K562 (cell line): ENCODE results near the gene DNAH8. TPM values are rescaled to one million over a fixed set of nuclear protein-coding genes. Genes with fewer than 3 reads are reported as not detected.

Experiments used
- ATAC-seq: fragments of 200-7000 bp; cut with Tn5 transposase; 3 replicates; pipeline ENCODE4 v1.9.1; 2020; ENCODE audit warnings: moderate library complexity
- BruUV-seq: library from RNA; stranded (reverse); fragments of 400-500 nt; replicated peaks from 2 replicates; lab custom pipeline; 2021; lab: Mats Ljungman, UMichigan
- CTCF ChIA-PET: fragments of 300-600 bp; formaldehyde crosslinking; extraction: SDS; loops from one replicate; lab custom pipeline; 2021; ENCODE audit warnings: low intra/inter-chr PET ratio; lab: Yijun Ruan, JAX
- POLR2A ChIA-PET: fragments of 300-600, 350-650 bp; sonication (Branson Sonifier 250); formaldehyde crosslinking; extraction: SDS; loops from one replicate; lab custom pipeline; 2021; ENCODE audit warnings: antibody characterized with exemption, inconsistent platforms; lab: Yijun Ruan, JAX
- DNase-seq, 4 experiments: peaks; one replicate each; pipeline versions ENCODE4 v3.0.0 to v3.0.0-alpha.2; 2011 to 2018; ENCODE audit warnings: low spot score in 3 of 4, mixed read lengths in 3 of 4; ENCODE audit errors: extremely low read depth in 1 of 4
- FAIRE-seq: peaks from 2 replicates; lab custom pipeline; 2011; peaks lifted over from hg19 to GRCh38; lab: Jason Lieb, UNC
- H2AFZ ChIP-seq: 2 replicates; pipeline ENCODE4 v1.6.0; 2011; ENCODE audit warnings: low read depth, low read length, control low read depth, inconsistent platforms
- H3K27ac ChIP-seq: fragments of 200-600 bp; 3 replicates; pipeline ENCODE4 v1.8.0; 2011; ENCODE audit warnings: low read depth, mild to moderate bottlenecking, control low read depth, inconsistent platforms, low read length, moderate library complexity, mixed read lengths; ENCODE audit errors: extremely low read depth
- H3K27me3 ChIP-seq, 2 experiments: fragments of 300-600 bp in 1 of 2; 2 replicates in 1 of 2; 3 replicates in 1 of 2; pipeline versions ENCODE4 v1.6.0 to v1.8.0; 2011; ENCODE audit warnings: inconsistent platforms in 2 of 2, low read length in 2 of 2, mild to moderate bottlenecking in 1 of 2, mixed read lengths in 1 of 2, moderate library complexity in 1 of 2; ENCODE audit not compliant: control insufficient read depth in 2 of 2, insufficient read depth in 2 of 2
- H3K36me3 ChIP-seq: fragments of 300-600 bp; 3 replicates; pipeline ENCODE4 v1.8.0; 2011; ENCODE audit warnings: mild to moderate bottlenecking, low read length, inconsistent platforms; ENCODE audit not compliant: control insufficient read depth, insufficient read depth
- H3K4me1 ChIP-seq, 2 experiments: fragments of 200-600 bp in 1 of 2; replicated peaks in 1 of 2; 2 replicates in 1 of 2; 3 replicates in 1 of 2; pipeline versions ENCODE4 v1.5.1 to v1.8.0; 2011; ENCODE audit warnings: inconsistent platforms in 2 of 2, low read length in 2 of 2, mild to moderate bottlenecking in 1 of 2, mixed read lengths in 1 of 2, moderate library complexity in 1 of 2; ENCODE audit not compliant: control insufficient read depth in 2 of 2, insufficient read depth in 2 of 2
- H3K4me2 ChIP-seq: 2 replicates; pipeline ENCODE4 v1.6.1; 2011; ENCODE audit warnings: low read length, control low read depth, inconsistent platforms, mixed read lengths; ENCODE audit not compliant: insufficient read depth
- H3K4me3 ChIP-seq: fragments of 200-600 bp; sonication (generic), shearing (Covaris generic); 2 replicates; pipeline ENCODE4 v1.5.1; 2016; ENCODE audit warnings: control low read depth, inconsistent platforms
- H3K79me2 ChIP-seq: fragments of 200-600 bp; 3 replicates; pipeline ENCODE4 v1.8.0; 2011; ENCODE audit warnings: low read length, inconsistent platforms; ENCODE audit not compliant: control insufficient read depth, insufficient read depth
- H3K9ac ChIP-seq, 2 experiments: 2 replicates each; pipeline versions ENCODE4 v1.6.0 to v1.6.1; 2011; ENCODE audit warnings: low read depth in 2 of 2, low read length in 2 of 2, control low read depth in 1 of 2, inconsistent platforms in 1 of 2, mild to moderate bottlenecking in 1 of 2, mixed read lengths in 1 of 2; ENCODE audit not compliant: insufficient read depth in 1 of 2
- H3K9me1 ChIP-seq: one replicate; pipeline ENCODE4 v1.6.0; 2011; ENCODE audit warnings: inconsistent platforms, mild to moderate bottlenecking, low read length, moderate library complexity; ENCODE audit not compliant: control insufficient read depth, insufficient read depth
- H3K9me3 ChIP-seq: replicated peaks from 2 replicates; pipeline ENCODE4 v1.5.1; 2011; ENCODE audit warnings: low read depth, low read length, inconsistent platforms; ENCODE audit not compliant: control insufficient read depth, insufficient read depth
- H4K20me1 ChIP-seq: replicated peaks from 2 replicates; pipeline ENCODE4 v1.6.1; 2011; ENCODE audit warnings: low read length, inconsistent platforms, mixed read lengths; ENCODE audit not compliant: control insufficient read depth, insufficient read depth
- ATF1 ChIP-seq, 2 experiments: fragments of 450-650 bp in 1 of 2; IDR thresholded peaks; 2 replicates each; pipeline ENCODE4 v1.6.1; 2016; ENCODE audit warnings: missing compliant biosample characterization in 1 of 2, missing genetic modification characterization in 1 of 2
- CEBPZ ChIP-seq: fragments of 150-350 bp; IDR thresholded peaks from 2 replicates; pipeline ENCODE4 v1.6.1; 2014; ENCODE audit warnings: low read depth, mild to moderate bottlenecking, low read length, borderline replicate concordance
- DACH1 ChIP-seq: fragments of 450-650 bp; IDR thresholded peaks from 2 replicates; pipeline ENCODE4 v1.6.1; 2018; ENCODE audit not compliant: partially characterized antibody
- DDX20 ChIP-seq: fragments of 450-650 bp; IDR thresholded peaks from 2 replicates; pipeline ENCODE4 v1.6.1; 2016; ENCODE audit warnings: missing genetic modification characterization, low read depth, mild to moderate bottlenecking, missing compliant biosample characterization, moderate library complexity
- GTF2E2 ChIP-seq: fragments of 200-800 bp; sonication (Bioruptor generic); IDR thresholded peaks from 2 replicates; pipeline ENCODE4 v1.6.1; 2016; ENCODE audit warnings: missing genetic modification characterization, missing compliant biosample characterization
- IRF9 ChIP-seq: fragments of 450-650 bp; IDR thresholded peaks from 2 replicates; pipeline ENCODE4 v1.6.1; 2016; ENCODE audit warnings: missing biosample characterization, missing genetic modification characterization
- NBN ChIP-seq: fragments of 450-650 bp; IDR thresholded peaks from 2 replicates; pipeline ENCODE4 v1.6.1; 2016; ENCODE audit warnings: low read depth, mild to moderate bottlenecking
- RAD21 ChIP-seq, 2 experiments: fragments of 250-450 bp in 1 of 2; fragments of 450-650 bp in 1 of 2; sonication (Bioruptor Pico) in 1 of 2; formaldehyde crosslinking in 1 of 2; IDR thresholded peaks in 1 of 2; conservative IDR thresholded peaks in 1 of 2; 2 replicates each; pipeline versions ENCODE4 v1.4.0 to v1.8.0; 2020 to 2022; ENCODE audit warnings: mild to moderate bottlenecking in 2 of 2, moderate library complexity in 1 of 2
- SIN3A ChIP-seq, 2 experiments: fragments of 150-350 bp in 1 of 2; IDR thresholded peaks; 2 replicates each; pipeline ENCODE4 v1.6.1; 2011 to 2016; ENCODE audit warnings: borderline replicate concordance in 2 of 2, low read depth in 2 of 2, low read length in 2 of 2, mild to moderate bottlenecking in 2 of 2, moderate library complexity in 2 of 2; ENCODE audit not compliant: control insufficient read depth in 1 of 2
- SMAD3 ChIP-seq: fragments of 450-650 bp; formaldehyde crosslinking; conservative IDR thresholded peaks from 2 replicates; pipeline ENCODE4 v1.4.0; 2020; ENCODE audit warnings: mild to moderate bottlenecking
- TAF1 ChIP-seq: IDR thresholded peaks from 2 replicates; pipeline ENCODE4 v1.6.1; 2011; ENCODE audit warnings: mild to moderate bottlenecking, low read length, moderate library complexity; ENCODE audit not compliant: insufficient read depth, control insufficient read depth, severe bottlenecking; ENCODE audit errors: extremely low read depth
- ZFP91 ChIP-seq: sonication (generic); formaldehyde crosslinking; IDR thresholded peaks from 2 replicates; pipeline ENCODE4 v1.8.0; 2022; ENCODE audit warnings: mild to moderate bottlenecking, missing genetic modification reagents
- ZNF197 ChIP-seq: fragments of 200-800 bp; sonication (Bioruptor generic); IDR thresholded peaks from 2 replicates; pipeline ENCODE4 v1.6.1; 2016; ENCODE audit warnings: low read depth, missing genetic modification characterization, missing compliant biosample characterization
- ZNF23 ChIP-seq: fragments of 250-450 bp; sonication (Bioruptor Pico); IDR thresholded peaks from 2 replicates; pipeline ENCODE4 v1.4.0; 2020; ENCODE audit warnings: mild to moderate bottlenecking
- ZNF644 ChIP-seq: fragments of 200-800 bp; sonication (Bioruptor generic); IDR thresholded peaks from 2 replicates; pipeline ENCODE4 v1.6.1; 2016; ENCODE audit warnings: low read depth, missing genetic modification characterization, missing compliant biosample characterization
- WGBS: fragments of 100-300 bp; shearing (Covaris generic); methylation state at CpG from one replicate; pipeline ENCODE4 v1.1.6; 2016; ENCODE audit warnings: low coverage, mixed read lengths; ENCODE audit not compliant: insufficient coverage; ENCODE audit errors: missing lambda C conversion rate; 5-methylcytosine and 5-hydroxymethylcytosine counted together
- in situ Hi-C: fragments of 300-500 bp; cut with MboI; formaldehyde crosslinking; loops from 4 replicates; pipeline ENCODE4 v1.15.0; 2018; ENCODE audit warnings: inconsistent platforms, mixed read lengths
- intact Hi-C: fragments of 100-400 bp; cut with micrococcal nuclease; formaldehyde crosslinking; loops from 2 replicates; pipeline ENCODE4 v1.14.2; 2022
- polyA plus RNA-seq, 8 experiments: library from polyadenylated mRNA; depleted of rRNA in 4 of 8; stranded (reverse) in 5 of 8; unstranded in 3 of 8; fragments of >200 nt; fragmentation: Nextera tagmentation in 2 of 8; fragmentation: Illumina TruSeq in 1 of 8; extraction: Ambion mirVana in 2 of 8; extraction: Trizol in 1 of 8; gene quantifications; 2 replicates each; pipeline versions ENCODE4 v1.2.1 to v1.2.3, GENCODE V29; 2011 to 2014; ENCODE audit warnings: inconsistent platforms in 1 of 8, missing spikeins in 1 of 8
- total RNA-seq, 7 experiments: library from RNA; depleted of rRNA in 6 of 7; stranded (reverse); fragments of >200 nt in 6 of 7; fragmentation: Illumina TruSeq in 2 of 7; extraction: Trizol in 2 of 7; gene quantifications; 2 replicates each; pipeline versions ENCODE4 v1.2.1 to v1.2.3, GENCODE V29; 2011 to 2021; ENCODE audit warnings: low replicate concordance in 1 of 7

Gene DNAH8
- total and polyA plus RNA-seq, 9 of the 15 experiments (the other 6 are each of a cell fraction or from before 2014, with no cell fraction given), result 1.2 to 4.2 (median 2.9) TPM

- in situ Hi-C loops (no loop called here), intact Hi-C loops (no loop called here)
- no peaks in the 10 kb centered on the region for H4K20me1 ChIP-seq
- no peaks in the 10 kb centered on the region for H3K9me1 ChIP-seq
- POLR2A ChIA-PET, result interaction anchor here (2.2 kb wide), 1 partner anchor 9 kb away, joined by 15 read pairs; no protein-coding TSS in a partner anchor
- H3K27me3 ChIP-seq, result no peaks in the 10 kb centered on the region; a peak in 1 of 5 replicates
- peaks cover 31% of the 10 kb centered on the region for H3K36me3 ChIP-seq
- H3K4me1 ChIP-seq, result peaks cover 14 to 16% of the 10 kb centered on the region in 2 experiments
- no peak overlapping the region for H3K27ac ChIP-seq
- no peak for FAIRE-seq
- CTCF ChIA-PET, result no interaction called here
- peaks cover 59% of the 10 kb centered on the region for H3K79me2 ChIP-seq
- H2AFZ ChIP-seq, result no peak overlapping the region
- WGBS, result 91% methylated on average over 3 of the region's 3 CpGs
- H3K4me2 ChIP-seq, result peak overlapping the region; percentile 89
- no peak for DNase-seq
- no peak overlapping the region for H3K9ac ChIP-seq
- H3K4me3 ChIP-seq, result peak overlapping the region; percentile 70; the same call in 1 of the 2 replicates
- no TSS peak for BruUV-seq
- H3K9me3 ChIP-seq, result peaks cover 17% of the 10 kb centered on the region
- no peak for ATAC-seq
- no peak for TF ChIP-seq GTF2E2
- no peak for TF ChIP-seq SIN3A (IDR thresholded peaks at IDR 0.05; ENCODE audit: borderline replicate concordance in 2 of 2, control insufficient read depth in 1 of 2, low read depth in 2 of 2, low read length in 2 of 2)
- TF ChIP-seq DACH1, result no peak
- no peak for TF ChIP-seq ZNF197 (CRISPR knock-in tag)
- no peak for TF ChIP-seq RAD21 (CRISPR knock-in tag; conservative IDR thresholded peaks at IDR 0.05 in 1 of 2, IDR thresholded peaks at IDR 0.05 in 1 of 2)
- TF ChIP-seq CEBPZ, result no peak
- no peak for TF ChIP-seq ZNF644
- no peak for TF ChIP-seq NBN
- no peak for TF ChIP-seq DDX20 (tag)
- no peak for TF ChIP-seq ZFP91 (CRISPR knock-in tag)
- TF ChIP-seq IRF9, result no peak
- no peak for TF ChIP-seq ATF1 (CRISPR knock-in tag; IDR thresholded peaks at IDR 0.05)
- TF ChIP-seq ATF1 (tag; IDR thresholded peaks at IDR 0.05), result no peak
- no peak for TF ChIP-seq ZNF23 (CRISPR knock-in tag)
- TF ChIP-seq SMAD3 (CRISPR knock-in tag), result no peak
- TF ChIP-seq TAF1, result no peak
These were observed 13.6 kb upstream of the DNAH8 start for GRCh38 chr6:38701551-38701950.
